Suprapubic skin (tissue), 4 donors: ENCODE results near the gene LRBA. TPM values are rescaled to one million over a fixed set of nuclear protein-coding genes. Genes with fewer than 3 reads are reported as not detected.

Experiments
- DNase-seq, 2 donors: peaks; one replicate each; pipeline ENCODE4 v3.0.0-alpha.2; 2019; ENCODE audit warnings: low spot score in 2 of 2
- H3K27ac ChIP-seq: fragments of 200-600 bp; sonication (generic); one replicate; pipeline ENCODE4 v1.5.1; 2019
- H3K27me3 ChIP-seq: fragments of 200-600 bp; sonication (generic); one replicate; pipeline ENCODE4 v1.5.1; 2019
- H3K36me3 ChIP-seq: fragments of 200-600 bp; sonication (generic); one replicate; pipeline ENCODE4 v1.5.1; 2019
- H3K4me1 ChIP-seq: fragments of 200-600 bp; sonication (generic); one replicate; pipeline ENCODE4 v1.5.1; 2019
- H3K4me3 ChIP-seq: fragments of 200-600 bp; sonication (generic); one replicate; pipeline ENCODE4 v1.5.1; 2019; ENCODE audit warnings: mild to moderate bottlenecking
- H3K9me3 ChIP-seq: fragments of 200-600 bp; sonication (generic); one replicate; pipeline ENCODE4 v1.5.1; 2019
- CTCF ChIP-seq, 2 donors: fragments of 200-600 bp in 1 of 2; fragments of 450-650 bp in 1 of 2; sonication (generic) in 1 of 2; IDR thresholded peaks; one replicate each; pipeline ENCODE4 v1.5.1; 2016 to 2019; ENCODE audit warnings: antibody characterized with exemption in 2 of 2, mild to moderate bottlenecking in 1 of 2, moderate library complexity in 1 of 2
- EP300 ChIP-seq: sonication (generic); formaldehyde crosslinking; IDR thresholded peaks from one replicate; pipeline ENCODE4 v1.6.1; 2017; ENCODE audit warnings: antibody characterized with exemption
- POLR2A ChIP-seq, 2 donors: fragments of 450-650 bp; IDR thresholded peaks; one replicate each; pipeline ENCODE4 v1.6.1; 2017; ENCODE audit warnings: antibody characterized with exemption in 2 of 2, mild to moderate bottlenecking in 2 of 2, moderate library complexity in 2 of 2
- POLR2AphosphoS5 ChIP-seq, 3 donors: sonication (generic); formaldehyde crosslinking; IDR thresholded peaks; one replicate each; pipeline ENCODE4 v1.6.1; 2017; ENCODE audit warnings: antibody characterized with exemption in 3 of 3
- WGBS: methylation state at CpG from one replicate; pipeline ENCODE4 v1.1.5; 2018; 5-methylcytosine and 5-hydroxymethylcytosine counted together
- total RNA-seq, 4 donors: library from RNA; depleted of rRNA; stranded (reverse); fragments of >200 nt; gene quantifications; one replicate each; pipeline ENCODE4 v1.1.0, GENCODE V29; 2016

Gene LRBA
- total RNA-seq, 4 donors from 2014 or later: 64.6 to 128 (median 81.0) TPM

- H3K4me3 ChIP-seq: no peak overlapping the region
- no peaks in the 10 kb centered on the region for H3K9me3 ChIP-seq
- TF ChIP-seq EP300 (no peak), CTCF (IDR thresholded peaks at IDR 0.05) (no peak), POLR2AphosphoS5 (IDR thresholded peaks at IDR 0.05) (no peak), POLR2A (IDR thresholded peaks at IDR 0.05) (no peak)
- H3K27ac ChIP-seq: no peak overlapping the region
- no peaks in the 10 kb centered on the region for H3K36me3 ChIP-seq
- H3K4me1 ChIP-seq: peaks cover 7% of the 10 kb centered on the region
- DNase-seq: no peak
- no peaks in the 10 kb centered on the region for H3K27me3 ChIP-seq
- 72% methylated on average over 8 of the region's 8 CpGs for WGBS
These were observed 797.3 kb downstream of the LRBA start for GRCh38 chr4:150217808-150218207.

GRCh38 chr4:150217192-150217591 is 797.9 kb downstream of the LRBA start:
- no peak overlapping the region for H3K4me3 ChIP-seq
- WGBS: 29% methylated on average over 3 of the region's 3 CpGs
- DNase-seq: no peak
- no peaks in the 10 kb centered on the region for H3K27me3 ChIP-seq
- H3K36me3 ChIP-seq: no peaks in the 10 kb centered on the region
- H3K9me3 ChIP-seq: no peaks in the 10 kb centered on the region
- H3K27ac ChIP-seq: no peak overlapping the region
- peaks cover 14% of the 10 kb centered on the region for H3K4me1 ChIP-seq
- no peak for TF ChIP-seq POLR2A (IDR thresholded peaks at IDR 0.05)
- TF ChIP-seq POLR2AphosphoS5 (IDR thresholded peaks at IDR 0.05): no peak
- no peak for TF ChIP-seq EP300
- no peak for TF ChIP-seq CTCF (IDR thresholded peaks at IDR 0.05)

GRCh38 chr4:150216726-150217125 is 798.4 kb downstream of the LRBA start:
- Histone ChIP-seq H3K9me3 (no peaks in the 10 kb centered on the region), H3K27ac (no peak overlapping the region), H3K27me3 (no peaks in the 10 kb centered on the region), H3K36me3 (no peaks in the 10 kb centered on the region), H3K4me3 (no peak overlapping the region), H3K4me1 (peaks cover 14% of the 10 kb centered on the region)
- WGBS: 81% methylated on average over 5 of the region's 5 CpGs
- TF ChIP-seq CTCF (IDR thresholded peaks at IDR 0.05) (no peak), POLR2AphosphoS5 (IDR thresholded peaks at IDR 0.05) (no peak), POLR2A (IDR thresholded peaks at IDR 0.05) (no peak), EP300 (no peak)
- DNase-seq: no peak

GRCh38 chr4:150215601-150216000 is 799.5 kb downstream of the LRBA start:
- 44% methylated on average over 3 of the region's 3 CpGs for WGBS

More at GRCh38 chr4:150215601-150216000, 799.5 kb downstream of the LRBA start:
- Histone ChIP-seq H3K9me3 (no peaks in the 10 kb centered on the region), H3K27me3 (no peaks in the 10 kb centered on the region), H3K4me1 (peaks cover 14% of the 10 kb centered on the region), H3K27ac (no peak overlapping the region), H3K36me3 (no peaks in the 10 kb centered on the region), H3K4me3 (no peak overlapping the region)
- TF ChIP-seq POLR2A (IDR thresholded peaks at IDR 0.05): no peak
- DNase-seq: no peak

Other genes starting within 250 kb of the LRBA start
- gene RPS3A, start 84.3 kb upstream of the LRBA start, total RNA-seq: 1,000 to 10,000 TPM; 1,929 to 3,582 (median 3,090) TPM